ENCODE measurements around the gene CDC42BPG.

Gene CDC42BPG

GRCh38 chr11:64803158-64803845 is 41.2 kb downstream of the CDC42BPG start, which contains the start of gene MAP4K2:
Gene MAP4K2 (minus strand): TSS chr11:64803214. CDS start chr11:64803149, 65 bp downstream.
- peak; percentile 38 for DNase-seq

- no peak for DNase-seq
Observed at GRCh38 chr11:64802370-64803157, 41.9 kb downstream of the CDC42BPG start.

GRCh38 chr11:64801561-64802369 is 42.7 kb downstream of the CDC42BPG start:
- DNase-seq: no peak

GRCh38 chr11:64801158-64801464 is 43.3 kb downstream of the CDC42BPG start:
- no peak for DNase-seq

GRCh38 chr11:64800303-64801157 is 43.9 kb downstream of the CDC42BPG start:
- DNase-seq: no peak

GRCh38 chr11:64799623-64800302 is 44.7 kb downstream of the CDC42BPG start:
- DNase-seq: no peak

GRCh38 chr11:64799256-64799622 is 45.2 kb downstream of the CDC42BPG start:
- DNase-seq: no peak

GRCh38 chr11:64796757-64797541 is 47.5 kb downstream of the CDC42BPG start:
- no peak for DNase-seq

- no peak for DNase-seq
Observed at GRCh38 chr11:64796047-64796756, 48.3 kb downstream of the CDC42BPG start.

GRCh38 chr11:64794526-64794925 is 49.9 kb downstream of the CDC42BPG start:
- DNase-seq: no peak

GRCh38 chr11:64793271-64794160 is 50.9 kb downstream of the CDC42BPG start:
- DNase-seq: no peak

GRCh38 chr11:64792482-64792881 is 52.0 kb downstream of the CDC42BPG start:
- DNase-seq: no peak

- no peak for DNase-seq
Observed at GRCh38 chr11:64791781-64792291, 52.6 kb downstream of the CDC42BPG start.

GRCh38 chr11:64790205-64791095 is 54.0 kb downstream of the CDC42BPG start:
- DNase-seq: no peak

- DNase-seq: no peak
Observed at GRCh38 chr11:64789331-64790204, 54.9 kb downstream of the CDC42BPG start.

GRCh38 chr11:64788321-64789215 is 55.9 kb downstream of the CDC42BPG start:
- DNase-seq: no peak
